ENCODE results near the gene ARHGEF4.

The ARHGEF4 gene

GRCh38 chr2:130846233-130846632, 9.5 kb downstream of the ARHGEF4 start:
- no peaks in the 10 kb centered on the region for H3K4me1 ChIP-seq (ENCODE audit: low read depth, poor library complexity, severe bottlenecking)
- H2AFZ ChIP-seq (ENCODE audit: low read depth): no peak overlapping the region
- H3K4me3 ChIP-seq (IDR thresholded peaks at IDR 0.05; ENCODE audit: insufficient read depth, low read depth, low read length): no peak overlapping the region
- TF ChIP-seq CTCF (conservative IDR thresholded peaks at IDR 0.05; ENCODE audit: low read depth, low read length): no peak
- H3K4me2 ChIP-seq: no peak overlapping the region
- no peaks in the 10 kb centered on the region for H3K36me3 ChIP-seq (ENCODE audit: insufficient read depth)
- H3K27ac ChIP-seq: no peak overlapping the region
- no peak overlapping the region for H3K9ac ChIP-seq
- H4K20me1 ChIP-seq (ENCODE audit: insufficient read depth): no peaks in the 10 kb centered on the region
- H3K27me3 ChIP-seq (ENCODE audit: insufficient read depth, low read depth): no peaks in the 10 kb centered on the region
- no peaks in the 10 kb centered on the region for H3K79me2 ChIP-seq (ENCODE audit: insufficient read depth, low read depth)

GRCh38 chr2:130846686-130847375, 10.1 kb downstream of the ARHGEF4 start:
- no peaks in the 10 kb centered on the region for H3K4me1 ChIP-seq (ENCODE audit: low read depth, poor library complexity, severe bottlenecking)
- no peak for TF ChIP-seq CTCF (conservative IDR thresholded peaks at IDR 0.05; ENCODE audit: low read depth, low read length)

GRCh38 chr2:130847776-130848525, 11.2 kb downstream of the ARHGEF4 start:
- no peak overlapping the region for H3K4me2 ChIP-seq
- no peak overlapping the region for H2AFZ ChIP-seq (ENCODE audit: low read depth)
- H4K20me1 ChIP-seq (ENCODE audit: insufficient read depth): no peaks in the 10 kb centered on the region
- H3K9ac ChIP-seq: no peak overlapping the region
- H3K4me1 ChIP-seq (ENCODE audit: low read depth, poor library complexity, severe bottlenecking): no peaks in the 10 kb centered on the region
- H3K79me2 ChIP-seq (ENCODE audit: insufficient read depth, low read depth): no peaks in the 10 kb centered on the region
- H3K27me3 ChIP-seq (ENCODE audit: insufficient read depth, low read depth): no peaks in the 10 kb centered on the region
- no peak overlapping the region for H3K4me3 ChIP-seq (IDR thresholded peaks at IDR 0.05; ENCODE audit: insufficient read depth, low read depth, low read length)
- no peaks in the 10 kb centered on the region for H3K36me3 ChIP-seq (ENCODE audit: insufficient read depth)
- no peak overlapping the region for H3K27ac ChIP-seq
- TF ChIP-seq CTCF (conservative IDR thresholded peaks at IDR 0.05; ENCODE audit: low read depth, low read length): no peak

More at GRCh38 chr2:130846686-130847375, 10.1 kb downstream of the ARHGEF4 start:
- Histone ChIP-seq H4K20me1 (ENCODE audit: insufficient read depth) (no peaks in the 10 kb centered on the region), H3K27ac (no peak overlapping the region), H3K4me3 (IDR thresholded peaks at IDR 0.05; ENCODE audit: insufficient read depth, low read depth, low read length) (no peak overlapping the region), H3K36me3 (ENCODE audit: insufficient read depth) (no peaks in the 10 kb centered on the region), H3K4me2 (no peak overlapping the region), H3K9ac (no peak overlapping the region), H2AFZ (ENCODE audit: low read depth) (no peak overlapping the region), H3K79me2 (ENCODE audit: insufficient read depth, low read depth) (no peaks in the 10 kb centered on the region), H3K27me3 (ENCODE audit: insufficient read depth, low read depth) (no peaks in the 10 kb centered on the region)

- no peak for TF ChIP-seq CTCF (conservative IDR thresholded peaks at IDR 0.05; ENCODE audit: low read depth, low read length)
- no peaks in the 10 kb centered on the region for H3K36me3 ChIP-seq (ENCODE audit: insufficient read depth)
- H3K79me2 ChIP-seq (ENCODE audit: insufficient read depth, low read depth): no peaks in the 10 kb centered on the region
- H3K27me3 ChIP-seq (ENCODE audit: insufficient read depth, low read depth): no peaks in the 10 kb centered on the region
- H2AFZ ChIP-seq (ENCODE audit: low read depth): no peak overlapping the region
- no peak overlapping the region for H3K4me2 ChIP-seq
- no peaks in the 10 kb centered on the region for H3K4me1 ChIP-seq (ENCODE audit: low read depth, poor library complexity, severe bottlenecking)
- no peak overlapping the region for H3K27ac ChIP-seq
- H3K9ac ChIP-seq: no peak overlapping the region
- H3K4me3 ChIP-seq (IDR thresholded peaks at IDR 0.05; ENCODE audit: insufficient read depth, low read depth, low read length): no peak overlapping the region
- H4K20me1 ChIP-seq (ENCODE audit: insufficient read depth): no peaks in the 10 kb centered on the region
These were observed 12.0 kb downstream of the ARHGEF4 start for GRCh38 chr2:130848526-130849210.
